Activated T-cell treated with anti-CD3 and anti-CD28 coated beads, Interleukin-2, amount 50 U/mL, for 24 hours (primary cell): Measurements from ENCODE around the gene CLTB.
A peak's percentile ranks its signal among the peaks of the same experiment; 100 is the strongest.

Experiments used
- DNase-seq: peaks from one replicate; pipeline ENCODE4 v3.0.0-alpha.2; 2020
- H3K27ac Mint-ChIP-seq: 2 replicates; pipeline ENCODE4 v1.8.0; 2020; ENCODE audit warnings: mild to moderate bottlenecking, mixed read lengths
- H3K27me3 Mint-ChIP-seq: 2 replicates; pipeline ENCODE4 v1.8.0; 2020; ENCODE audit warnings: mixed read lengths
- H3K36me3 Mint-ChIP-seq: 2 replicates; pipeline ENCODE4 v1.8.0; 2020; ENCODE audit warnings: low read depth, mixed read lengths
- H3K4me1 Mint-ChIP-seq: 2 replicates; pipeline ENCODE4 v1.8.0; 2020; ENCODE audit warnings: low read depth, mixed read lengths
- H3K4me3 Mint-ChIP-seq: 2 replicates; pipeline ENCODE4 v1.8.0; 2020; ENCODE audit warnings: mild to moderate bottlenecking, moderate library complexity, mixed read lengths
- H3K9me3 Mint-ChIP-seq: 2 replicates; pipeline ENCODE4 v1.8.0; 2020; ENCODE audit warnings: mixed read lengths

Gene CLTB

DNA sequence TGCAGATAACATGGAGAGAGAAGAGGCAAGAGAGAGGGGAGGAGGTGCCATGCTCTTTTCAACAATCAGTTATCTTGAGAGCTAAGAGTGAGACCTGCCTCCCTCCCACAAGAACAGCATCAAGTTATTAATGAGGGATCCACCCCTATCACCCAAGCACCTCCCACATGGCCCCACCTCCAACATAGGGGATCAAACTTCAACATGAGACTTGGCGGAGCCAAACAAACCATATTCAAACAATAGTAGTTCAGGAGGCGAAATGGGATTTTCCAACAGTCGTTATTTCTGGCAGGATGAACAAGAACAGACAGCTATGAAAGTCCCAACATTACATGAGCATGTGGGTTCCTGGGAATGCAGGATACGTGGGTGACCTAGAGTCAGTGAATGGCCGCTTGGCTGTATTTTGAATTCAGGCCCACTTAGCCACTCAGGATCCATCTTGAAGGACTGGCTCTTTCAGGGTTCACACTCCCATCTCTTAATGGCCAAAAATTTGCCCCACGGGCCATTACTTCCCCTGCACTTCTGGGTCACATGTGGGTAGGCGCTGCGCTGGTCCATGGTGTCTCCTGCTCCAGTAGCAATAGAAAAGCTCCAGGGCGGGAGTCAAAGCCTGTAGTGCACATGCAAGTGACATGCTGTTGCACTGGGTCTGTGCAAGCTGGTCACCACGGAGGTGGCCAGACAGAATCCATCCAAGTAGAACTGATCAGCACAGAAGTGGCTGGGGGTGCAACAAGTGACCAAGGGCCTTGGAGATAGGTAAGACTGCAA lies 24.8 kb upstream of the CLTB start:
- H3K27ac Mint-ChIP-seq = no peak overlapping the region
- no peak for DNase-seq
- no peaks in the 10 kb centered on the region for H3K36me3 Mint-ChIP-seq
- peaks cover 4% of the 10 kb centered on the region for H3K27me3 Mint-ChIP-seq
- H3K4me3 Mint-ChIP-seq = no peak overlapping the region
- no peaks in the 10 kb centered on the region for H3K9me3 Mint-ChIP-seq
- peaks cover 11% of the 10 kb centered on the region for H3K4me1 Mint-ChIP-seq

- Mint-ChIP-seq H3K36me3 (no peaks in the 10 kb centered on the region), H3K4me1 (peaks cover 10% of the 10 kb centered on the region), H3K4me3 (no peak overlapping the region), H3K27me3 (peaks cover 4% of the 10 kb centered on the region), H3K9me3 (no peaks in the 10 kb centered on the region), H3K27ac (no peak overlapping the region)
- no peak for DNase-seq
Measured at GRCh38 chr5:176438959-176439757, 22.8 kb upstream of the CLTB start.

DNA sequence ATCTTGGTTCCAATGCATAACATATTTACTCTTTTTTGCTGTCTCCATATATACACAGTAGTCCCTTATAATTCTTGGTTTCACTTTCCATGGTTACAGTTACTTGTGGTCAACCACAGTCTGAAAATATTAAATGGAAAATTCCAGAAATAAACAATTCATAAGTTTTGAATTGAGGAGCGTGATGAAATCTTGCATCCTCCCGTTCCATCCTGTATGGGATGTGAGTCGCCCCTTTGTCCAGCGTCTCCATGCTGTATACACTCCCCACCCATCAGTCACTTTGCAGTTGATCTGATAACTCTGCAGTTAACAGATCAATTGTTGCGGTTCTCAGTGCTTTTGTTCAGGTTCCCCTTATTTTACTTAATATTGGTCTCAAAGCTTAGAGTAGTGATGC lies 20.3 kb upstream of the CLTB start:
- H3K9me3 Mint-ChIP-seq = no peaks in the 10 kb centered on the region
- H3K36me3 Mint-ChIP-seq = no peaks in the 10 kb centered on the region
- peaks cover 10% of the 10 kb centered on the region for H3K4me1 Mint-ChIP-seq
- peaks cover 10% of the 10 kb centered on the region for H3K27me3 Mint-ChIP-seq
- H3K4me3 Mint-ChIP-seq = peak overlapping the region; percentile 58
- peak overlapping the region; percentile 34 for H3K27ac Mint-ChIP-seq
- DNase-seq = no peak

- Mint-ChIP-seq H3K36me3 (no peaks in the 10 kb centered on the region), H3K27ac (no peak overlapping the region), H3K27me3 (peaks cover 6% of the 10 kb centered on the region), H3K4me1 (peaks cover 16% of the 10 kb centered on the region), H3K4me3 (no peak overlapping the region), H3K9me3 (no peaks in the 10 kb centered on the region)
- DNase-seq = no peak
Measured at GRCh38 chr5:176432707-176433106, 16.4 kb upstream of the CLTB start.

DNA sequence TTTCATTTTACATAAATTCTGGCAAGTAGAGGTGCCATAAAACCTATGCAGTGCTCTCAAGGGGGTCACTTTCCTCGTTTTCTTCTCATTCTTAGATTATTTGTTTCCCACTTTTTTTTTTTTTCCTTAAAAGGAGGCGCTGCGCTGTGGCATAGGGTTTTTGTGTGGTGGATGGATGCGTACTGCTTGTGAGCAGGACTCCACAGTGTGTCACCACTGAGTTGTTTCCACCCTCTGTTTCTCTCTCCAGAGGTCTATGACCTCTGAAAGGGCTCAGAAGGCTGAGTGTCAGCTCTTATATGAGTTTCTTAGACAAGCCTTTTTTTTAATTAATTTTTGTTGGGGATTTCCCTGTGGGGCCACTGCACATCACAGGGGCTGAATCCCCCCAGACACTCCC lies 13.6 kb upstream of the CLTB start:
- DNase-seq = no peak
- no peak overlapping the region for H3K4me3 Mint-ChIP-seq
- peaks cover 6% of the 10 kb centered on the region for H3K27me3 Mint-ChIP-seq
- peak overlapping the region; percentile 8 for H3K27ac Mint-ChIP-seq
- peaks cover 6% of the 10 kb centered on the region for H3K4me1 Mint-ChIP-seq
- no peaks in the 10 kb centered on the region for H3K36me3 Mint-ChIP-seq
- no peaks in the 10 kb centered on the region for H3K9me3 Mint-ChIP-seq

- Mint-ChIP-seq H3K9me3 (no peaks in the 10 kb centered on the region), H3K4me1 (peaks cover 6% of the 10 kb centered on the region), H3K36me3 (no peaks in the 10 kb centered on the region), H3K4me3 (no peak overlapping the region), H3K27ac (no peak overlapping the region), H3K27me3 (peaks cover 6% of the 10 kb centered on the region)
- DNase-seq = no peak
Measured at GRCh38 chr5:176427971-176428370, 11.6 kb upstream of the CLTB start.

- DNase-seq = no peak
- H3K4me1 Mint-ChIP-seq = peaks cover 6% of the 10 kb centered on the region
- no peak overlapping the region for H3K4me3 Mint-ChIP-seq
- H3K36me3 Mint-ChIP-seq = no peaks in the 10 kb centered on the region
- H3K27me3 Mint-ChIP-seq = peaks cover 1% of the 10 kb centered on the region
- no peaks in the 10 kb centered on the region for H3K9me3 Mint-ChIP-seq
- no peak overlapping the region for H3K27ac Mint-ChIP-seq
Measured at GRCh38 chr5:176426876-176427275, 10.5 kb upstream of the CLTB start.

DNA sequence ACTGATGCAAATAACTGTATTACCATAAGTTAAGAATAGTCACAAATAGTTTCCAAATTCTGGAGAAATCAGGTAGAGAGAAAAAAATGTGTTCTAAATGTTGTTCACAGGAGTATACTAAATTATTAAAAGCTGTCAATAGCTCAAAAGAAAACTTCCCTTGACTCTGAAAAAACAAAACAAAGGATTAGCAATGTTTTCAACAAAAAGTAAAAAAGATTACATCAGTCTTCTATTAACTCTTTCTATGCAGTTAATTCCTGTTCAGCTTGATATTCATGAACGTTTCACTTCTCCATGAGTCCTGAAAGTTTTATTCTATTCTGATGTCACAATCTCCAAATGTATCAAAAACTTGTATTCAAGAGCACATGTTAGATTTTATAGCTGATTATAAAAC lies 9.5 kb upstream of the CLTB start:
- Mint-ChIP-seq H3K9me3 (no peaks in the 10 kb centered on the region), H3K4me1 (peaks cover 6% of the 10 kb centered on the region), H3K27me3 (no peaks in the 10 kb centered on the region), H3K36me3 (no peaks in the 10 kb centered on the region), H3K27ac (no peak overlapping the region), H3K4me3 (no peak overlapping the region)
- no peak for DNase-seq

GRCh38 chr5:176425138-176425537 lies 8.8 kb upstream of the CLTB start:
- peaks cover under 1% of the 10 kb centered on the region for H3K4me1 Mint-ChIP-seq
- H3K36me3 Mint-ChIP-seq = no peaks in the 10 kb centered on the region
- H3K27me3 Mint-ChIP-seq = no peaks in the 10 kb centered on the region
- no peaks in the 10 kb centered on the region for H3K9me3 Mint-ChIP-seq
- no peak overlapping the region for H3K27ac Mint-ChIP-seq
- H3K4me3 Mint-ChIP-seq = no peak overlapping the region
- no peak for DNase-seq

DNA sequence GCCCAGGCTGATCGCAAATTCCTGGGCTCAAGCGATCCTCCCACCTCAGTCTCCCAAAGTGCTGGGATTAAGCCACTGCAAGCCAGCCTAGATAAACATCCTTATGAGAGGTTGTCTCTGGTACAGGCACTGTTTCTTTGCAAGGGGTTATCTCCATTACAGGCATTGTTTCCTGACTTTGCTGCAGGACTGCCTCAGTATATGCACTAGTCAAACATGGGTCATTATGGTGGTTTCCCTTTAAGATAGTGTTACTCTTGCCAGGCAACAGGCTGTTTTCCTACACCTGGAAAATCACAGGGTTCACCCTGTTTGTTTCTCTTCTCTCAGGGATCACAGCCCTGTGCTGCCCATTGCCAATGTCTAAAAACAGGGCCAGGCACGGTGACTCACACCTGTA lies 7.8 kb upstream of the CLTB start:
- H3K36me3 Mint-ChIP-seq = no peaks in the 10 kb centered on the region
- H3K9me3 Mint-ChIP-seq = no peaks in the 10 kb centered on the region
- H3K27me3 Mint-ChIP-seq = no peaks in the 10 kb centered on the region
- H3K4me3 Mint-ChIP-seq = no peak overlapping the region
- no peak overlapping the region for H3K27ac Mint-ChIP-seq
- no peaks in the 10 kb centered on the region for H3K4me1 Mint-ChIP-seq
- no peak for DNase-seq

DNA sequence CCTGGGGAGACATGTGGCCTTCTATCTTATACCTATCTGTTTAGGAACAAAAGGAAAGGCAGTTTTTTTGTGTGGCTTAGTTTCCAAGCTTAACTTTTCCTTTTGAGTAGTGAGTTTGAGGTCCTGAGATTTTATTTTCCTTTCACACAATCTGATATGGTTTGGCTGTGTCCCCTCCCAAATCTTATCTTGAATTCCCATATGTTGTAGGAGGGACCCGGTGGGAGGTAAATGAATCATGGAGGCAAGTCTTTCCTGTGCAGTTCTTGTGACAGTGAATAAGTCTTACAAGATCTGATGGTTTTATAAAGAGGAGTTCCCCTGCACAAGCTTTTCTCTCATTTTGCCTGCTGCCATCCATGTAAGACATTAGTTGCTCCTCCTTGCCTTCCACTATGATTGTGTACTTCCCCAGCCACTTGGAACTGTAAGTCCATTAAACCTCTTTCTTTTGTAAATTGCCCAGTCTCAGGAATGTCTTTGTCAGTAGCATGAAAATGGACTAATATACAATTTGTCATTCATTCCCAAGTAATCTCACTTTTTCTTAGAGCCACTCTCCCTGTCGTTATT lies 4.7 kb upstream of the CLTB start:
- no peak overlapping the region for H3K4me3 Mint-ChIP-seq
- no peaks in the 10 kb centered on the region for H3K9me3 Mint-ChIP-seq

DNA sequence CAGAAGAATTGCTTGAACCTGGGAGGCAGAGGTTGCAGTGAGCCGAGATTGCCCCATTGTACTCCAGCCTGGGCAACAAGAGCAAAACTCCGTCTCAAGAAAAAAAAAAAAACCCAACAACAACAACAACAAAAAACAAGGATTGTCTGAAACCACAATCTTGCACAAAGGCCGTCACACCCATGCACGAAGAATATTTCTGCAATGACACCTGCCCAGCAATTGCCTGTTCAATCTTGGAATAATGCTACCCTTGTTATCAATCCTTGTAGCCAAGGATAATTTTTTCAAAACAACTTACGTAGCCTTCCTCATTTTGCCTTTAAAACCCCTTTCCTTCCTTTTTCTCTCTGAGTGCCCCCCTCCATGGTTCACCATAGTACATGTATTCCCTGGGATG lies 3.7 kb upstream of the CLTB start:
- H3K36me3 Mint-ChIP-seq = peaks cover 4% of the 10 kb centered on the region
- no peaks in the 10 kb centered on the region for H3K27me3 Mint-ChIP-seq
- DNase-seq = no peak
- H3K9me3 Mint-ChIP-seq = no peaks in the 10 kb centered on the region
- no peak overlapping the region for H3K4me3 Mint-ChIP-seq
- no peak overlapping the region for H3K27ac Mint-ChIP-seq
- H3K4me1 Mint-ChIP-seq = peaks cover 15% of the 10 kb centered on the region

More for the DNA sequence above, 4.7 kb upstream of the CLTB start:
- DNase-seq = no peak
- H3K27me3 Mint-ChIP-seq = no peaks in the 10 kb centered on the region
- no peaks in the 10 kb centered on the region for H3K36me3 Mint-ChIP-seq
- H3K4me1 Mint-ChIP-seq = peaks cover 8% of the 10 kb centered on the region
- H3K27ac Mint-ChIP-seq = no peak overlapping the region

- H3K9me3 Mint-ChIP-seq = no peaks in the 10 kb centered on the region
- H3K27ac Mint-ChIP-seq = no peak overlapping the region
- H3K27me3 Mint-ChIP-seq = no peaks in the 10 kb centered on the region
- H3K4me3 Mint-ChIP-seq = no peak overlapping the region
- peaks cover 32% of the 10 kb centered on the region for H3K4me1 Mint-ChIP-seq
- no peak for DNase-seq
- H3K36me3 Mint-ChIP-seq = peaks cover 12% of the 10 kb centered on the region
Measured at GRCh38 chr5:176418251-176418650, 1.9 kb upstream of the CLTB start.

DNA sequence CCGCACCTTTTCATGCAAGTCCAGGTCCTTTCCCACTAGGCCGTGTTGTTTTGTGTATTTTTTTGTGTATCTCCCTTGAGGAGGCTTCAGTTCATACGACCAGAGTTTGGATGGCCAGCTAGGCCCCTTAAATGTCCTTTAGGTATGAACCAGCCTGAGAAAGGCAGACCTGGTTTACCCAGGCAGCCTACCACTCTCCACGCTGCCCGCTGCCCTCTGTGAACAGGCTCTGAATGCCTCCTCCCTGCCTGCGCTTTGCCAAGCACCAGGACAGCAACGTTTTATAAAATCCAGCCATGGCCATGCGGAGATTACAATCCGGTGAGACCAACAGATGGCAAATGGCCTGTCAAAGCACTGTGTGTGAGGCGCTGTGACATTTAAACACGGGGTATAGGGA lies 626 bp upstream of the CLTB start:
- peak overlapping the region; percentile 73 for H3K27ac Mint-ChIP-seq
- H3K36me3 Mint-ChIP-seq = peaks cover 22% of the 10 kb centered on the region
- peak overlapping the region; percentile 67 for H3K4me3 Mint-ChIP-seq
- H3K27me3 Mint-ChIP-seq = no peaks in the 10 kb centered on the region
- H3K9me3 Mint-ChIP-seq = no peaks in the 10 kb centered on the region
- DNase-seq = no peak
- H3K4me1 Mint-ChIP-seq = peaks cover 43% of the 10 kb centered on the region
